ENCODE measurements around the gene FANCI.

DNA sequence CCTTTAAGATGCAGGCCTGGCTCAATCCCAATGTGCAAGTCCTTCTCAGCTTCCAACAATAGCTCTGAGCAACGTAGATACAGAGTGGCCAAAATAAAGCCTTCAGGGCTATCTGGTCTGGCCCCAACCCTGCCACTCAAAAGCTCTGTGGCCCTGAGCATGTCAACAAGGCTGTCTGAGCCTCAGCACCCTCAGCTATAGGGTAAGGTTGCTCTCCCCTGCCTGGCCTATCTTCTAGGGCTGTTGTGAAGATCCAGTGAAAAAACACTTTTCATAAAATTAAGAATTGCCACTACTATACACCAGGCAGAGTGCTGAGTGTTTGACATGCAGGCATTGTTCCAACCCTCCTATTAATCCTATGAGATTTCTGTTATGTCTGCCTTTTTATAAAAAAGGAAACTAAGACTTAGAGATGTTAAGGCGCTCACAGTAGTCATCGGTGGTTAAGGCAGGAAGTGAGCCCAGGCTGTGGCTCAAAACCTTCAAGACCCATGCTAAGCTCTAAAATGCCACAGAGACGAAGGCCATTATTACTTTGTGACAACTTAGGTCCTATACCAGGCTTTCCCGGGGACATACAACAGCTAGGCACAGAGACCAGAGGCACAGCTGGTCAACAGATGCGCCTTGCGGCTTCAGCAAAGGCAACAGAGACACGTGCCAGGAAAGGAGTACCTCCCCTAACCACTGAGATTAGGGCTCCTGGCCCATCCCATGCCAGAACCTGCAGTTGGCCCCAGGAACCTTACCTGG is 85.7 kb downstream of the FANCI start:
- TF ChIP-seq, protein P1, sequence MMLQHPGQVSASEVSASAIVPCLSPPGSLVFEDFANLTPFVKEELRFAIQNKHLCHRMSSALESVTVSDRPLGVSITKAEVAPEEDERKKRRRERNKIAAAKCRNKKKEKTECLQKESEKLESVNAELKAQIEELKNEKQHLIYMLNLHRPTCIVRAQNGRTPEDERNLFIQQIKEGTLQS (IDR thresholded peaks at IDR 0.05) = no peak
- no peak for TF ChIP-seq YY1 (IDR thresholded peaks at IDR 0.05; ENCODE audit: extremely low read depth, insufficient replicate concordance, low read depth, low read length)
- TF ChIP-seq, protein P2, sequence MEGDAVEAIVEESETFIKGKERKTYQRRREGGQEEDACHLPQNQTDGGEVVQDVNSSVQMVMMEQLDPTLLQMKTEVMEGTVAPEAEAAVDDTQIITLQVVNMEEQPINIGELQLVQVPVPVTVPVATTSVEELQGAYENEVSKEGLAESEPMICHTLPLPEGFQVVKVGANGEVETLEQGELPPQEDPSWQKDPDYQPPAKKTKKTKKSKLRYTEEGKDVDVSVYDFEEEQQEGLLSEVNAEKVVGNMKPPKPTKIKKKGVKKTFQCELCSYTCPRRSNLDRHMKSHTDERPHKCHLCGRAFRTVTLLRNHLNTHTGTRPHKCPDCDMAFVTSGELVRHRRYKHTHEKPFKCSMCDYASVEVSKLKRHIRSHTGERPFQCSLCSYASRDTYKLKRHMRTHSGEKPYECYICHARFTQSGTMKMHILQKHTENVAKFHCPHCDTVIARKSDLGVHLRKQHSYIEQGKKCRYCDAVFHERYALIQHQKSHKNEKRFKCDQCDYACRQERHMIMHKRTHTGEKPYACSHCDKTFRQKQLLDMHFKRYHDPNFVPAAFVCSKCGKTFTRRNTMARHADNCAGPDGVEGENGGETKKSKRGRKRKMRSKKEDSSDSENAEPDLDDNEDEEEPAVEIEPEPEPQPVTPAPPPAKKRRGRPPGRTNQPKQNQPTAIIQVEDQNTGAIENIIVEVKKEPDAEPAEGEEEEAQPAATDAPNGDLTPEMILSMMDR (IDR thresholded peaks at IDR 0.05 in 2 of 3, conservative IDR thresholded peaks at IDR 0.05 in 1 of 3; ENCODE audit: borderline replicate concordance in 1 of 3, insufficient read depth in 1 of 3, low read depth in 2 of 3, low read length in 2 of 3) = no peak
